ENCODE data around the gene ZNF764.

- TF ChIP-seq CTCF (IDR thresholded peaks at IDR 0.05; ENCODE audit: insufficient read depth, low read length, poor library complexity, severe bottlenecking) = no peak
- no peak for TF ChIP-seq EZH2phosphoT487 (conservative IDR thresholded peaks at IDR 0.05; ENCODE audit: low read length)
Measured at GRCh38 chr16:30521873-30522641, 36.1 kb downstream of the ZNF764 start.
